Epithelial cell of proximal tubule (primary cell): Measurements from ENCODE around the gene IFIT1B. TPM values are rescaled to one million over a fixed set of nuclear protein-coding genes. Genes with fewer than 3 reads are reported as not detected.
"Not testable (repeated sequence)": the region's sequence is repeated elsewhere in the genome, so short reads cannot be mapped to it uniquely, and the experiment has no call there.

Experiments used
- DNase-seq: peaks from one replicate; pipeline ENCODE4 v3.0.0-alpha.2; 2011; ENCODE audit warnings: low read depth
- H3K4me3 ChIP-seq: 2 replicates; pipeline ENCODE4 v1.5.1; 2011; ENCODE audit warnings: low read depth, mild to moderate bottlenecking, low read length
- total RNA-seq: library from RNA; depleted of rRNA; stranded (reverse); fragments of >200 nt; gene quantifications from 2 replicates; pipeline ENCODE4 v1.2.3, GENCODE V29; 2015
- TF ChIP-seq, protein P1 (sequence below): conservative IDR thresholded peaks from 2 replicates; pipeline ENCODE4 v1.5.1; 2012; ENCODE audit warnings: low read depth, mild to moderate bottlenecking, low read length

Gene IFIT1B
- total RNA-seq, 1 donor from 2014 or later = not detected

DNA sequence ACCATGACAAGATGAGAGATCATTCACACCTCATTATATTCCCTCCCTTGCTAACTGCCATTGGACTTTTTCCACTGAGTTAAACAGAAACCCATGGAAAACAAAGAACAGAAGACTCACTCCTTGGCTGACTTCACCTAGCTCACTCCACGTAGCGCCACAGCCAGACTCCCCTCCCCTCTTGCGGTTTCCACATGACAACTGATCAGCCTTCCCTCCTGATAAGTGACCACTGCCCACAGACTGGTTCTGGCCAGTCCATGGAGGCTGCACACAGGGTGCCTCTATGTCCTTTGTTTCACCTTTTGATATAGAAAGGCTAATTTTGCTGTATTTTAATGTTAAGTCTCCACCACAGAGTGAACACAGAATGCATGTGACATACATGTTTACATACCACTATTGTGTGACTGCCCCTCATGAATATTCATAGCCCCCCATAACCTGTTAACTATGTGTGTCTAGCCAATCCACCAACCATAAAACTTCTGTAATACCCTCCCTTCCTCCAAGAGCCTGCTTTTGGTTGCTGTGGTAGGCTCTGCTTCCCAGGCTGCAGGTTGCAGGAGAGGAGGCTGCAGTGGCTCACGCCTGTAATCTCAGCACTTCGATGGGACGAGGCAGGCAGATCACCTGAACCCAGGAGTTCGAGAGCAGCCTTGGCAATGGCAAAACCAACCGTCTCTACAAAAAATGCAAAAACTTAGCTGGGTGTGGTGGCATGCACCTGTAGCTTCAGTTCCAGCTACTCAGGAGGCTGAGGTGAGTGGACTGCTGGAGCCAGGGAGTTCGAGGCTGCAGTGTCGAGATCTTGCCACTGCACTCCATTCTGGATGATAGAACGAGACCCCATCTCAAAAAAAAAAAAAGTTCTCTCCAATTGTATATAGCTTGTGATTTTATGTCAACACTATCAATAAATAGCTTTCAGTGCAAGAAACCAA is 26.5 kb downstream of the IFIT1B start:
- no peak overlapping the region for H3K4me3 ChIP-seq
- no peak for DNase-seq
- TF ChIP-seq, protein P1, sequence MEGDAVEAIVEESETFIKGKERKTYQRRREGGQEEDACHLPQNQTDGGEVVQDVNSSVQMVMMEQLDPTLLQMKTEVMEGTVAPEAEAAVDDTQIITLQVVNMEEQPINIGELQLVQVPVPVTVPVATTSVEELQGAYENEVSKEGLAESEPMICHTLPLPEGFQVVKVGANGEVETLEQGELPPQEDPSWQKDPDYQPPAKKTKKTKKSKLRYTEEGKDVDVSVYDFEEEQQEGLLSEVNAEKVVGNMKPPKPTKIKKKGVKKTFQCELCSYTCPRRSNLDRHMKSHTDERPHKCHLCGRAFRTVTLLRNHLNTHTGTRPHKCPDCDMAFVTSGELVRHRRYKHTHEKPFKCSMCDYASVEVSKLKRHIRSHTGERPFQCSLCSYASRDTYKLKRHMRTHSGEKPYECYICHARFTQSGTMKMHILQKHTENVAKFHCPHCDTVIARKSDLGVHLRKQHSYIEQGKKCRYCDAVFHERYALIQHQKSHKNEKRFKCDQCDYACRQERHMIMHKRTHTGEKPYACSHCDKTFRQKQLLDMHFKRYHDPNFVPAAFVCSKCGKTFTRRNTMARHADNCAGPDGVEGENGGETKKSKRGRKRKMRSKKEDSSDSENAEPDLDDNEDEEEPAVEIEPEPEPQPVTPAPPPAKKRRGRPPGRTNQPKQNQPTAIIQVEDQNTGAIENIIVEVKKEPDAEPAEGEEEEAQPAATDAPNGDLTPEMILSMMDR = no peak

DNA sequence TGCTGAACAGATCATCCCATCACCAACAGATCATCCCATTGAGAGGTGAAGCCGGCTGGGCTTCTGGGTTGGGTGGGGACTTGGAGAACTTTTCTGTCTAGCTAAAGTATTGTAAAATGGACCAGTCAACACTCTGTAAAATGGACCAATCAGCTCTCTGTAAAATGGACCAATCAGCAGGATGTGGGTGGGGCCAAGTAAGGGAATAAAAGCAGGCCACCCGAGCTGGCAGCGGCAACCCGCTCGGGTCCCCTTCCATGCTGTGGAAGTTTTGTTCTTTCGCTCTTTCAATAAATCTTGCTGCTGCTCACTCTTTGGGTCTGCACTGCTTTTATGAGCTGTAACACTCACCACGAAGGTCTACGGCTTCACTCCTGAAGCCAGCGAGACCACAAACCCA is 28.3 kb downstream of the IFIT1B start:
- not testable (repeated sequence) for H3K4me3 ChIP-seq, DNase-seq

DNA sequence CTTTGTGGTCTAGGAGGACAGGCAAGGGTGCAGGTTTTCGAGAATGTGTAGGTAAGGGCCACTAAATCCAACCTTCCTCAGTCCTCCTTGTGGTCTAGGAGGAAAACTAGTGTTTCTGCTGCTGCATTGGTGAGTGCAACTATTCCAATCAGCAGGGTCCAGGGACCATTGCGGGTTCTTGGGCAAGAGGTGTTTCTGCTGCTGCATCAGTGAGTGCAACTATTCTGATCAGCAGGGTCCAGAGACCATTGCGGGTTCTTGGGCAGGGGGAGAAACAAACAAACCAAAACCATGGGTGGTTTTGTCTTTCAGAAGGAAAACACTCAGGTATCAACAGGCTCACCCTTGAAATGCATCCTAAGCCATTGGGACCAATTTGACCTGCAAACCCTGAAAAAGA is 29.9 kb downstream of the IFIT1B start:
- DNase-seq, H3K4me3 ChIP-seq: not testable (repeated sequence)

- not testable (repeated sequence) for H3K4me3 ChIP-seq, DNase-seq
Measured at GRCh38 chr10:89409282-89409681, 31.4 kb downstream of the IFIT1B start.

GRCh38 chr10:89410551-89410950 is 32.7 kb downstream of the IFIT1B start:
- DNase-seq, H3K4me3 ChIP-seq: not testable (repeated sequence)

DNA sequence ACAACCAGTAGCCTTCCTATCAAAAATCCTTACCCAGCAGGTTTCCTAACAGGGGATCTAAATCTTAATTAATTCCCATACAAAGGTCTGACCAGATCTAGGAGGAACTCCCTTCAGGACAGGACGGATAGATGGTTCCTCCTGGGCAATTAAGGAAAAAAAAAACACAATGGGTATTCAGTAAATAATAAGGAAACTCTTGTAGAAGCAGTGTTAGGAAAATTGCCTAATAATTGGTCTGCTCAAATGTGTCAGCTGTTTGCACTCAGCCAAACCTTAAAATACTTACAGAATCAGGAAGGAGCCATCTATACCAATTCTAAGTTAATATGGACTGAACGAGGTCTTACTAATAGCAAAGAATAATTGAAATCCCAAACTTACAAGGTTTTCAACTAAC is 33.3 kb downstream of the IFIT1B start:
- DNase-seq, H3K4me3 ChIP-seq: not testable (repeated sequence)

DNA sequence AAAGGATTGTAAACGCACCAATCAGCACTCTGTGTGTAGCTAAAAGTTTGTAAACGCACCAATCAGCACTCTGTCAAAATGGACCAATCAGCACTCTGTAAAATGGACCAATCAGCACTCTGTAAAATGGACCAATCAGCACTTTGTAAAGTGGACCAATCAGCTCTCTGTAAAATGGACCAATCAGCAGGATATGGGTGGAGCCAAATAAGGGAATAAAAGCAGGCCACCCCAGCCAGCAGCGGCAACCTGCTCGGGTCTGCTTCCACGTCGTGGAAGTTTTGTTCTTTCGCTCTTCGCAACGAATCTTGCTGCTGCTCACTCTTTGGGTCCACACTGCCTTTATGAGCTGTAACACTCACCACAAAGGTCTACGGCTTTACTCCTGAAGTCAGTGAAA is 34.4 kb downstream of the IFIT1B start:
- H3K4me3 ChIP-seq = not testable (repeated sequence)

GRCh38 chr10:89413398-89413912 is 35.6 kb downstream of the IFIT1B start:
- TF ChIP-seq, protein P1 = no peak
- DNase-seq = no peak
- H3K4me3 ChIP-seq = peak overlapping the region; percentile 91

More for the DNA sequence above, 34.4 kb downstream of the IFIT1B start:
- DNase-seq = not testable (repeated sequence)

GRCh38 chr10:89414146-89414878 is 36.5 kb downstream of the IFIT1B start, which contains the start of gene IFIT5:
Gene IFIT5 (plus strand): TSS chr10:89414568. CDS start chr10:89414799, 231 bp downstream.
- TF ChIP-seq, protein P1 = no peak
- DNase-seq = no peak

More at GRCh38 chr10:89414146-89414878, 36.5 kb downstream of the IFIT1B start, which contains the start of gene IFIT5:
- peak within 1 kb of the TSS; percentile 91 for H3K4me3 ChIP-seq
